Measurements from ENCODE around the gene RLBP1. TPM values are rescaled to one million over a fixed set of nuclear protein-coding genes. Genes with fewer than 3 reads are reported as not detected.
A peak's percentile ranks its signal among the peaks of the same experiment; 100 is the strongest.

The RLBP1 gene
- total and polyA plus RNA-seq, 4 experiments from 2014 or later, result not detected

GRCh38 chr15:89184357-89184756 lies 37.0 kb downstream of the RLBP1 start:
- H3K27ac Mint-ChIP-seq, result no peak overlapping the region
- H3K4me1 ChIP-seq (ENCODE audit: insufficient read depth, low read length), result no peaks in the 10 kb centered on the region
- H3K4me3 ChIP-seq (ENCODE audit: low read length in 2 of 2), result no peak overlapping the region
- H3K27me3 Mint-ChIP-seq, result no peaks in the 10 kb centered on the region
- POLR2A ChIA-PET (ENCODE audit: partially characterized antibody), result no interaction called here
- no peak overlapping the region for H3K4me3 Mint-ChIP-seq
- peaks cover 33 to 63% of the 10 kb centered on the region in 2 donors for H3K36me3 Mint-ChIP-seq
- H3K4me1 Mint-ChIP-seq, result peaks cover 0 to 2% (median 0%) of the 10 kb centered on the region in 4 donors
- CTCF ChIA-PET (ENCODE audit: partially characterized antibody), result no interaction called here
- intact Hi-C loops (cut with micrococcal nuclease), result no loop called here
- no peaks in the 10 kb centered on the region for H3K27me3 ChIP-seq (ENCODE audit: insufficient read depth, low read length)
- no peak for DNase-seq
- H3K27ac ChIP-seq (ENCODE audit: low read depth, low read length), result no peak overlapping the region
- peaks cover 36% of the 10 kb centered on the region for H3K36me3 ChIP-seq (ENCODE audit: insufficient read depth, low read length)
- H3K9me3 ChIP-seq (ENCODE audit: control insufficient read depth in 1 of 2, low read length in 2 of 2), result no peaks in the 10 kb centered on the region
- no peaks in the 10 kb centered on the region for H3K9me3 Mint-ChIP-seq

GRCh38 chr15:89179966-89180875 lies 41.2 kb downstream of the RLBP1 start:
- Mint-ChIP-seq H3K4me1 (peaks cover 4 to 8% (median 7%) of the 10 kb centered on the region in 4 donors), H3K27ac (peak overlapping the region in 3 of 7 donors; percentile 13 to 52 (median 35)), H3K27me3 (no peaks in the 10 kb centered on the region), H3K9me3 (no peaks in the 10 kb centered on the region), H3K4me3 (no peak overlapping the region), H3K36me3 (peaks cover 34 to 63% of the 10 kb centered on the region in 2 donors)
- intact Hi-C loops (cut with micrococcal nuclease), result no loop called here
- no peak overlapping the region for H3K27ac ChIP-seq (ENCODE audit: low read depth, low read length)
- H3K4me1 ChIP-seq (ENCODE audit: insufficient read depth, low read length), result no peaks in the 10 kb centered on the region
- no peaks in the 10 kb centered on the region for H3K27me3 ChIP-seq (ENCODE audit: insufficient read depth, low read length)
- no peak overlapping the region for H3K4me3 ChIP-seq (ENCODE audit: low read length in 2 of 2)
- DNase-seq, result no peak
- POLR2A ChIA-PET (ENCODE audit: partially characterized antibody), result no interaction called here
- peaks cover 26% of the 10 kb centered on the region for H3K36me3 ChIP-seq (ENCODE audit: insufficient read depth, low read length)
- CTCF ChIA-PET (ENCODE audit: partially characterized antibody), result interaction anchor here (0.7 to 10.6 kb wide), 4 partner anchors 8 to 124 kb away, joined by 3 to 221 read pairs (median 5); no protein-coding TSS in a partner anchor
- H3K9me3 ChIP-seq (ENCODE audit: control insufficient read depth in 1 of 2, low read length in 2 of 2), result no peaks in the 10 kb centered on the region

- Mint-ChIP-seq H3K4me1 (peaks cover 4 to 8% (median 7%) of the 10 kb centered on the region in 4 donors), H3K4me3 (no peak overlapping the region), H3K27me3 (no peaks in the 10 kb centered on the region), H3K27ac (peak overlapping the region in 1 of 7 donors; percentile 23), H3K36me3 (peaks cover 33 to 64% of the 10 kb centered on the region in 2 donors), H3K9me3 (no peaks in the 10 kb centered on the region)
- H3K4me3 ChIP-seq (ENCODE audit: low read length in 2 of 2), result no peak overlapping the region
- H3K27ac ChIP-seq (ENCODE audit: low read depth, low read length), result no peak overlapping the region
- no peaks in the 10 kb centered on the region for H3K27me3 ChIP-seq (ENCODE audit: insufficient read depth, low read length)
- ChIA-PET POLR2A (ENCODE audit: partially characterized antibody) (no interaction called here), CTCF (ENCODE audit: partially characterized antibody) (interaction anchor here (0.8 to 10.6 kb wide), 30 partner anchors 9 to 300 kb away, joined by 3 to 221 read pairs (median 5); no protein-coding TSS in a partner anchor)
- H3K36me3 ChIP-seq (ENCODE audit: insufficient read depth, low read length), result peaks cover 25% of the 10 kb centered on the region
- intact Hi-C loops (cut with micrococcal nuclease), result no loop called here
- no peak for DNase-seq
- no peaks in the 10 kb centered on the region for H3K4me1 ChIP-seq (ENCODE audit: insufficient read depth, low read length)
- H3K9me3 ChIP-seq (ENCODE audit: control insufficient read depth in 1 of 2, low read length in 2 of 2), result no peaks in the 10 kb centered on the region
Measured at GRCh38 chr15:89178307-89178977, 42.9 kb downstream of the RLBP1 start.

GRCh38 chr15:89177633-89178306 lies 43.6 kb downstream of the RLBP1 start:
- Mint-ChIP-seq H3K27me3 (no peaks in the 10 kb centered on the region), H3K4me3 (no peak overlapping the region), H3K4me1 (peaks cover 4 to 8% (median 7%) of the 10 kb centered on the region in 4 donors), H3K36me3 (peaks cover 33 to 62% of the 10 kb centered on the region in 2 donors), H3K27ac (peak overlapping the region in 4 of 7 donors; percentile 20 to 48 (median 30)), H3K9me3 (no peaks in the 10 kb centered on the region)
- no peaks in the 10 kb centered on the region for H3K27me3 ChIP-seq (ENCODE audit: insufficient read depth, low read length)
- CTCF ChIA-PET (ENCODE audit: partially characterized antibody), result interaction anchor here (0.6 to 10.6 kb wide), 34 partner anchors 10 to 299 kb away, joined by 3 to 221 read pairs (median 4); partner anchors contain the start of gene ABHD2
- peaks cover 25% of the 10 kb centered on the region for H3K36me3 ChIP-seq (ENCODE audit: insufficient read depth, low read length)
- no peak overlapping the region for H3K4me3 ChIP-seq (ENCODE audit: low read length in 2 of 2)
- no peaks in the 10 kb centered on the region for H3K9me3 ChIP-seq (ENCODE audit: control insufficient read depth in 1 of 2, low read length in 2 of 2)
- intact Hi-C loops (cut with micrococcal nuclease), result loop anchor here (1.0 kb wide), 2 partner anchors 120 to 283 kb away; no protein-coding TSS in a partner anchor
- no peak overlapping the region for H3K27ac ChIP-seq (ENCODE audit: low read depth, low read length)
- peak; percentile 45 to 64 (median 55) for DNase-seq
- POLR2A ChIA-PET (ENCODE audit: partially characterized antibody), result no interaction called here
- no peaks in the 10 kb centered on the region for H3K4me1 ChIP-seq (ENCODE audit: insufficient read depth, low read length)

GRCh38 chr15:89177116-89177515 lies 44.3 kb downstream of the RLBP1 start:
- no peaks in the 10 kb centered on the region for H3K27me3 ChIP-seq (ENCODE audit: insufficient read depth, low read length)
- no peaks in the 10 kb centered on the region for H3K9me3 ChIP-seq (ENCODE audit: control insufficient read depth in 1 of 2, low read length in 2 of 2)
- H3K36me3 ChIP-seq (ENCODE audit: insufficient read depth, low read length), result peaks cover 25% of the 10 kb centered on the region
- no peak overlapping the region for H3K4me3 Mint-ChIP-seq
- no peaks in the 10 kb centered on the region for H3K9me3 Mint-ChIP-seq
- no peak overlapping the region for H3K4me3 ChIP-seq (ENCODE audit: low read length in 2 of 2)
- no peak for DNase-seq
- ChIA-PET CTCF (ENCODE audit: partially characterized antibody) (interaction anchor here (0.6 to 10.6 kb wide), 29 partner anchors 10 to 299 kb away, joined by 3 to 221 read pairs (median 4); partner anchors contain the start of gene ABHD2), POLR2A (ENCODE audit: partially characterized antibody) (no interaction called here)
- intact Hi-C loops (cut with micrococcal nuclease), result loop anchor here (1.0 kb wide), 2 partner anchors 120 to 283 kb away; no protein-coding TSS in a partner anchor
- H3K27me3 Mint-ChIP-seq, result no peaks in the 10 kb centered on the region
- H3K4me1 Mint-ChIP-seq, result peaks cover 4 to 8% (median 7%) of the 10 kb centered on the region in 4 donors
- no peak overlapping the region for H3K27ac ChIP-seq (ENCODE audit: low read depth, low read length)
- peaks cover 33 to 59% of the 10 kb centered on the region in 2 donors for H3K36me3 Mint-ChIP-seq
- no peaks in the 10 kb centered on the region for H3K4me1 ChIP-seq (ENCODE audit: insufficient read depth, low read length)
- peak overlapping the region in 1 of 7 donors; percentile 10 for H3K27ac Mint-ChIP-seq

GRCh38 chr15:89175617-89176191 lies 45.7 kb downstream of the RLBP1 start:
- ChIA-PET CTCF (ENCODE audit: partially characterized antibody) (interaction anchor here (0.5 to 10.6 kb wide), 7 partner anchors 9 to 285 kb away, joined by 3 to 221 read pairs (median 4); no protein-coding TSS in a partner anchor), POLR2A (ENCODE audit: partially characterized antibody) (no interaction called here)
- no peak for DNase-seq
- H3K27me3 Mint-ChIP-seq, result no peaks in the 10 kb centered on the region
- no peaks in the 10 kb centered on the region for H3K27me3 ChIP-seq (ENCODE audit: insufficient read depth, low read length)
- peaks cover 28 to 54% of the 10 kb centered on the region in 2 donors for H3K36me3 Mint-ChIP-seq
- H3K27ac Mint-ChIP-seq, result no peak overlapping the region
- H3K4me1 Mint-ChIP-seq, result peaks cover 4 to 8% (median 7%) of the 10 kb centered on the region in 4 donors
- H3K27ac ChIP-seq (ENCODE audit: low read depth, low read length), result no peak overlapping the region
- intact Hi-C loops (cut with micrococcal nuclease), result no loop called here
- H3K9me3 Mint-ChIP-seq, result no peaks in the 10 kb centered on the region
- H3K4me3 Mint-ChIP-seq, result no peak overlapping the region
- H3K4me3 ChIP-seq (ENCODE audit: low read length in 2 of 2), result no peak overlapping the region
- no peaks in the 10 kb centered on the region for H3K4me1 ChIP-seq (ENCODE audit: insufficient read depth, low read length)
- H3K36me3 ChIP-seq (ENCODE audit: insufficient read depth, low read length), result peaks cover 25% of the 10 kb centered on the region
- H3K9me3 ChIP-seq (ENCODE audit: control insufficient read depth in 1 of 2, low read length in 2 of 2), result no peaks in the 10 kb centered on the region

Data from CD4-positive, alpha-beta memory T cell (primary cell).